ENCODE results near the gene CERS3. TPM values are rescaled to one million over a fixed set of nuclear protein-coding genes. Genes with fewer than 3 reads are reported as not detected.

The CERS3 gene
- total RNA-seq, 1 donor from 2014 or later = not detected

DNA sequence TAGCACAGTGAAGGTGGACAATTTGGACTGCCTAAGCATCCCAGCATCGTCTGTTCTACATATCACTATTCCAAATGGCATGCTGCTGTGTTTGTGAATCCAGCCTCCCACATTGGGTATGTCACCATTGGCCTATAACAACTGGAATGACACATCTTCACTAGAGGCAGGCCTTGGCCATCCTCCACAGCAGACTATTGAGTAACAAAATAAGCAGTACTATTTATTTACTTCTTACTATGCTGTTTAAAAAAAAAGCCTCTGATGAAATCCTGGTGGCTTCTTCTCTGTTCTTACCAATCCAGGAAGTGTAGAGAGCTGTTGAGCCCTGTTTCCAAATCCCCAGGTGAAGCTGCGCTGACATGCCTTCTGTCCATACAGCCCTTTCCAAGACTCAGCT is 30.6 kb upstream of the CERS3 start:
- H3K27ac Mint-ChIP-seq = peak overlapping the region; percentile 89
- no peak for DNase-seq (ENCODE audit: low spot score, unreplicated experiment)
- peaks cover 12% of the 10 kb centered on the region for H3K36me3 Mint-ChIP-seq (ENCODE audit: insufficient read depth)
- no peaks in the 10 kb centered on the region for H3K27me3 Mint-ChIP-seq
- H3K9me3 Mint-ChIP-seq (ENCODE audit: low read depth) = peaks cover 5% of the 10 kb centered on the region
- no peaks in the 10 kb centered on the region for H3K4me1 Mint-ChIP-seq (ENCODE audit: low read depth)
- TF ChIP-seq, protein P1, sequence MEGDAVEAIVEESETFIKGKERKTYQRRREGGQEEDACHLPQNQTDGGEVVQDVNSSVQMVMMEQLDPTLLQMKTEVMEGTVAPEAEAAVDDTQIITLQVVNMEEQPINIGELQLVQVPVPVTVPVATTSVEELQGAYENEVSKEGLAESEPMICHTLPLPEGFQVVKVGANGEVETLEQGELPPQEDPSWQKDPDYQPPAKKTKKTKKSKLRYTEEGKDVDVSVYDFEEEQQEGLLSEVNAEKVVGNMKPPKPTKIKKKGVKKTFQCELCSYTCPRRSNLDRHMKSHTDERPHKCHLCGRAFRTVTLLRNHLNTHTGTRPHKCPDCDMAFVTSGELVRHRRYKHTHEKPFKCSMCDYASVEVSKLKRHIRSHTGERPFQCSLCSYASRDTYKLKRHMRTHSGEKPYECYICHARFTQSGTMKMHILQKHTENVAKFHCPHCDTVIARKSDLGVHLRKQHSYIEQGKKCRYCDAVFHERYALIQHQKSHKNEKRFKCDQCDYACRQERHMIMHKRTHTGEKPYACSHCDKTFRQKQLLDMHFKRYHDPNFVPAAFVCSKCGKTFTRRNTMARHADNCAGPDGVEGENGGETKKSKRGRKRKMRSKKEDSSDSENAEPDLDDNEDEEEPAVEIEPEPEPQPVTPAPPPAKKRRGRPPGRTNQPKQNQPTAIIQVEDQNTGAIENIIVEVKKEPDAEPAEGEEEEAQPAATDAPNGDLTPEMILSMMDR (IDR thresholded peaks at IDR 0.05; ENCODE audit: unreplicated experiment) = no peak
- H3K4me3 Mint-ChIP-seq (ENCODE audit: low read depth) = no peak overlapping the region

- peak overlapping the region; percentile 82 for H3K27ac Mint-ChIP-seq
- no peak overlapping the region for H3K4me3 Mint-ChIP-seq (ENCODE audit: low read depth)
- H3K36me3 Mint-ChIP-seq (ENCODE audit: insufficient read depth) = peaks cover 16% of the 10 kb centered on the region
- peaks cover 8% of the 10 kb centered on the region for H3K9me3 Mint-ChIP-seq (ENCODE audit: low read depth)
- TF ChIP-seq, protein P1 (IDR thresholded peaks at IDR 0.05; ENCODE audit: unreplicated experiment) = no peak
- DNase-seq (ENCODE audit: low spot score, unreplicated experiment) = no peak
- H3K4me1 Mint-ChIP-seq (ENCODE audit: low read depth) = no peaks in the 10 kb centered on the region
- H3K27me3 Mint-ChIP-seq = no peaks in the 10 kb centered on the region
Measured at GRCh38 chr15:100558771-100559254, 30.1 kb upstream of the CERS3 start.

GRCh38 chr15:100553468-100553867 is 24.7 kb upstream of the CERS3 start:
- Mint-ChIP-seq H3K27ac (no peak overlapping the region), H3K36me3 (ENCODE audit: insufficient read depth) (peaks cover 23% of the 10 kb centered on the region), H3K4me1 (ENCODE audit: low read depth) (no peaks in the 10 kb centered on the region), H3K9me3 (ENCODE audit: low read depth) (peaks cover 16% of the 10 kb centered on the region), H3K27me3 (no peaks in the 10 kb centered on the region), H3K4me3 (ENCODE audit: low read depth) (no peak overlapping the region)
- no peak for DNase-seq (ENCODE audit: low spot score, unreplicated experiment)
- TF ChIP-seq, protein P1 (IDR thresholded peaks at IDR 0.05; ENCODE audit: unreplicated experiment) = no peak

DNA sequence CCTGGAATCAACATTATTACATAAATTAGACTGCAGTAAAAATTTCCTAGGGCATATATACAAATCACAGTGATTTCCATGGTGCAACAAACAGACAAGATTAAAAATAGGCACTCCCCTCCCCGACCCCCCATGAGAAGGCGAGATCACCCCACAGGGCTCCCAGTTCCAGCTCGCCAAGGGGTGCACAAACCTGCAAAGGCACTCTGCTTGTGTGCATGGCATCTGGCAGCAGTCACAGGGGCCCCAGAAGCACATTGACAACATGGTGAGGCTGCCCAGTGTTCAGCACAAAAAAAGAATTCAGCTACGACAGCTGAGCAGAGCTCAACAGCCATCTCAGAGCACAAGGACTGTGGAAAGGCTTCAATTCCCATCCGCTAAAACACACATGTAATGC is 19.2 kb upstream of the CERS3 start:
- Mint-ChIP-seq H3K27ac (no peak overlapping the region), H3K36me3 (ENCODE audit: insufficient read depth) (peaks cover 8% of the 10 kb centered on the region)

GRCh38 chr15:100544946-100545345 is 16.2 kb upstream of the CERS3 start:
- Mint-ChIP-seq H3K27ac (no peak overlapping the region), H3K4me1 (ENCODE audit: low read depth) (no peaks in the 10 kb centered on the region), H3K36me3 (ENCODE audit: insufficient read depth) (no peaks in the 10 kb centered on the region), H3K27me3 (no peaks in the 10 kb centered on the region), H3K4me3 (ENCODE audit: low read depth) (no peak overlapping the region), H3K9me3 (ENCODE audit: low read depth) (no peaks in the 10 kb centered on the region)
- TF ChIP-seq, protein P1 (IDR thresholded peaks at IDR 0.05; ENCODE audit: unreplicated experiment) = no peak
- DNase-seq (ENCODE audit: low spot score, unreplicated experiment) = no peak

More for the DNA sequence above, 19.2 kb upstream of the CERS3 start:
- Mint-ChIP-seq H3K27me3 (no peaks in the 10 kb centered on the region), H3K4me1 (ENCODE audit: low read depth) (no peaks in the 10 kb centered on the region), H3K9me3 (ENCODE audit: low read depth) (peaks cover 11% of the 10 kb centered on the region), H3K4me3 (ENCODE audit: low read depth) (no peak overlapping the region)
- TF ChIP-seq, protein P1 (IDR thresholded peaks at IDR 0.05; ENCODE audit: unreplicated experiment) = no peak
- no peak for DNase-seq (ENCODE audit: low spot score, unreplicated experiment)
